Fibroblast of lung (primary cell): ENCODE results near the gene CUBN. TPM values are rescaled to one million over a fixed set of nuclear protein-coding genes. Genes with fewer than 3 reads are reported as not detected.

Experiments used
- DNase-seq, 2 donors: peaks; one replicate each; pipeline versions ENCODE4 v3.0.0 to v3.0.0-alpha.2; 2010; ENCODE audit warnings: low read depth in 2 of 2
- H2AFZ ChIP-seq: 2 replicates; pipeline ENCODE4 v1.5.1; 2012; ENCODE audit warnings: low read length, control low read depth, inconsistent platforms
- H3K27ac ChIP-seq: 2 replicates; pipeline ENCODE4 v1.5.1; 2011; ENCODE audit warnings: low read length, control low read depth; ENCODE audit not compliant: insufficient read depth
- H3K27me3 ChIP-seq: 2 replicates; pipeline ENCODE4 v1.5.1; 2011; ENCODE audit warnings: mild to moderate bottlenecking, low read length; ENCODE audit not compliant: control insufficient read depth, insufficient read depth
- H3K36me3 ChIP-seq: 2 replicates; pipeline ENCODE4 v1.5.1; 2011; ENCODE audit warnings: low read length; ENCODE audit not compliant: control insufficient read depth, insufficient read depth
- H3K4me1 ChIP-seq: 2 replicates; pipeline ENCODE4 v1.5.1; 2011; ENCODE audit warnings: low read length; ENCODE audit not compliant: control insufficient read depth, insufficient read depth; ENCODE audit errors: extremely low read depth
- H3K4me2 ChIP-seq: 2 replicates; pipeline ENCODE4 v1.5.1; 2011; ENCODE audit warnings: low read length, control low read depth; ENCODE audit not compliant: insufficient read depth; ENCODE audit errors: extremely low read depth
- H3K4me3 ChIP-seq, 4 experiments: fragments of 200-600 bp in 1 of 4; sonication (generic) in 1 of 4; replicated peaks in 1 of 4; 2 replicates each; pipeline ENCODE4 v1.5.1; 2011 to 2016; ENCODE audit warnings: low read length in 4 of 4, low read depth in 3 of 4, mild to moderate bottlenecking in 3 of 4, control low read depth in 2 of 4, inconsistent platforms in 1 of 4, mixed read lengths in 1 of 4; ENCODE audit not compliant: insufficient read depth in 1 of 4; ENCODE audit errors: control extremely low read depth in 1 of 4
- H3K79me2 ChIP-seq: 2 replicates; pipeline ENCODE4 v1.5.1; 2012; ENCODE audit warnings: mild to moderate bottlenecking, low read length, inconsistent platforms; ENCODE audit not compliant: control insufficient read depth, insufficient read depth
- H3K9ac ChIP-seq: 2 replicates; pipeline ENCODE4 v1.5.1; 2011; ENCODE audit warnings: mild to moderate bottlenecking, low read length, control low read depth; ENCODE audit not compliant: insufficient read depth
- H3K9me3 ChIP-seq: 2 replicates; pipeline ENCODE4 v1.5.1; 2012; ENCODE audit warnings: low read depth, low read length; ENCODE audit not compliant: control insufficient read depth, insufficient read depth
- H4K20me1 ChIP-seq: 2 replicates; pipeline ENCODE4 v1.5.1; 2011; ENCODE audit warnings: low read length; ENCODE audit not compliant: control insufficient read depth, insufficient read depth; ENCODE audit errors: extremely low read depth
- EZH2 ChIP-seq: IDR thresholded peaks from 2 replicates; pipeline ENCODE4 v1.5.1; 2012; ENCODE audit warnings: low read length, control low read depth, mild to moderate bottlenecking; ENCODE audit errors: missing control alignments
- polyA plus RNA-seq, 2 donors: library from polyadenylated mRNA; depleted of rRNA in 1 of 2; stranded (reverse) in 1 of 2; unstranded in 1 of 2; fragments of >200 nt; gene quantifications; 2 replicates each; pipeline ENCODE4 v1.2.1, GENCODE V29; 2011 to 2012; ENCODE audit warnings: missing spikeins in 1 of 2
- total RNA-seq: library from RNA; depleted of rRNA; stranded (reverse); fragments of >200 nt; gene quantifications from 2 replicates; pipeline ENCODE4 v1.2.1, GENCODE V29; 2014
- TF ChIP-seq, protein P1 (sequence below), 2 donors: IDR thresholded peaks in 1 of 2; conservative IDR thresholded peaks in 1 of 2; 1 replicate in 1 of 2; 2 replicates in 1 of 2; pipeline ENCODE4 v1.5.1; 2011 to 2012; ENCODE audit warnings: low read length in 2 of 2, control low read depth in 1 of 2, inconsistent platforms in 1 of 2, low read depth in 1 of 2, mild to moderate bottlenecking in 1 of 2

The CUBN gene
- total and polyA plus RNA-seq, 2 donors (not counting 1 experiment from before 2014, with no cell fraction given), result 1.3 to 1.5 TPM

DNA sequence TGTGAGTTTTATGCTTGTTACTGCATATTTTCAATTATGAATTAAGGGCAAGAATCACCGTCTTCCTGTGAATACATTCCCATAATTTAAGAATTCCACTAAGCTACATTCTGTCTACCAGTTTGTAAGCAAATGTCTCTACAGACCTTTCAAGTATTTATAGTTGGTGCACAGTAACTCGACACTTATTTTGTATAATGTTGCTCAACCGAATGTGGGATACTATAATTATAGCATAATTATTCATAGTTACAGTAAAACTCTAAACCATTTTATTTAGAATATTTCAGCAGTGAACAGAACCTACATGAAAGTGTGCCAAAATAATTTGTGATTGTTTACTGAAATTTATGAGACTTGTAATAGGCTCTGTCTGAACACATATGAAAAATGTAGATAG, 17.3 kb upstream of the CUBN start:
- no peak overlapping the region for H3K4me2 ChIP-seq
- no peaks in the 10 kb centered on the region for H3K9me3 ChIP-seq
- no peak overlapping the region for H2AFZ ChIP-seq
- no peak overlapping the region for H3K4me3 ChIP-seq
- TF ChIP-seq EZH2, result no peak
- TF ChIP-seq, protein P1, sequence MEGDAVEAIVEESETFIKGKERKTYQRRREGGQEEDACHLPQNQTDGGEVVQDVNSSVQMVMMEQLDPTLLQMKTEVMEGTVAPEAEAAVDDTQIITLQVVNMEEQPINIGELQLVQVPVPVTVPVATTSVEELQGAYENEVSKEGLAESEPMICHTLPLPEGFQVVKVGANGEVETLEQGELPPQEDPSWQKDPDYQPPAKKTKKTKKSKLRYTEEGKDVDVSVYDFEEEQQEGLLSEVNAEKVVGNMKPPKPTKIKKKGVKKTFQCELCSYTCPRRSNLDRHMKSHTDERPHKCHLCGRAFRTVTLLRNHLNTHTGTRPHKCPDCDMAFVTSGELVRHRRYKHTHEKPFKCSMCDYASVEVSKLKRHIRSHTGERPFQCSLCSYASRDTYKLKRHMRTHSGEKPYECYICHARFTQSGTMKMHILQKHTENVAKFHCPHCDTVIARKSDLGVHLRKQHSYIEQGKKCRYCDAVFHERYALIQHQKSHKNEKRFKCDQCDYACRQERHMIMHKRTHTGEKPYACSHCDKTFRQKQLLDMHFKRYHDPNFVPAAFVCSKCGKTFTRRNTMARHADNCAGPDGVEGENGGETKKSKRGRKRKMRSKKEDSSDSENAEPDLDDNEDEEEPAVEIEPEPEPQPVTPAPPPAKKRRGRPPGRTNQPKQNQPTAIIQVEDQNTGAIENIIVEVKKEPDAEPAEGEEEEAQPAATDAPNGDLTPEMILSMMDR (conservative IDR thresholded peaks at IDR 0.05 in 1 of 2, IDR thresholded peaks at IDR 0.05 in 1 of 2; ENCODE audit: low read depth in 1 of 2, low read length in 2 of 2), result no peak
- no peak overlapping the region for H3K27ac ChIP-seq
- no peaks in the 10 kb centered on the region for H3K27me3 ChIP-seq
- H3K36me3 ChIP-seq, result no peaks in the 10 kb centered on the region
- H3K4me1 ChIP-seq, result peaks cover 3% of the 10 kb centered on the region
- no peak overlapping the region for H3K9ac ChIP-seq
- H3K79me2 ChIP-seq, result no peaks in the 10 kb centered on the region
- no peaks in the 10 kb centered on the region for H4K20me1 ChIP-seq
- peak in 1 of 2 donors; percentile 62 for DNase-seq

DNA sequence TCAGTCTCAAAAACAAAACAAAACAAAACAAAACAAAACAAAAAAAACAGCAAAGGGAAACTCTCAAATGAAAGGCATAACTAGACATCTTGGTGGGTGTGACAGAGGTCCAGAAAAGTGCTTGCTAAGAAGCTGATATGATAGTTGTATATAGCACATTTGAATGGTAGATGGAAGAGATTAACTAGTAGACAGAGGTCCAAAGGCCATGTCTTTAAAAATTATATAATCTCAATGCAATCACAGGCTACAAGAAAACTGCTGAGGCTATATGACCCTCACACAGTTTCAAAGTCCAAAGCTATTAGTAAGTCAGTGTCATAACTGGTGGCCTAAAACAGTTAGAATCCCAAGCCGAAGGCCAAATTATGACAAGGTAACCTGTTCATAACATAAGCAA, 15.6 kb upstream of the CUBN start:
- Histone ChIP-seq H3K4me3 (no peak overlapping the region), H3K4me2 (no peak overlapping the region), H3K4me1 (peaks cover 3% of the 10 kb centered on the region), H3K36me3 (no peaks in the 10 kb centered on the region), H3K27ac (no peak overlapping the region), H3K79me2 (no peaks in the 10 kb centered on the region), H3K27me3 (no peaks in the 10 kb centered on the region), H3K9ac (no peak overlapping the region), H3K9me3 (no peaks in the 10 kb centered on the region), H4K20me1 (no peaks in the 10 kb centered on the region), H2AFZ (no peak overlapping the region)
- TF ChIP-seq, protein P1 (conservative IDR thresholded peaks at IDR 0.05 in 1 of 2, IDR thresholded peaks at IDR 0.05 in 1 of 2; ENCODE audit: low read depth in 1 of 2, low read length in 2 of 2), result no peak
- no peak for TF ChIP-seq EZH2
- DNase-seq, result no peak

DNA sequence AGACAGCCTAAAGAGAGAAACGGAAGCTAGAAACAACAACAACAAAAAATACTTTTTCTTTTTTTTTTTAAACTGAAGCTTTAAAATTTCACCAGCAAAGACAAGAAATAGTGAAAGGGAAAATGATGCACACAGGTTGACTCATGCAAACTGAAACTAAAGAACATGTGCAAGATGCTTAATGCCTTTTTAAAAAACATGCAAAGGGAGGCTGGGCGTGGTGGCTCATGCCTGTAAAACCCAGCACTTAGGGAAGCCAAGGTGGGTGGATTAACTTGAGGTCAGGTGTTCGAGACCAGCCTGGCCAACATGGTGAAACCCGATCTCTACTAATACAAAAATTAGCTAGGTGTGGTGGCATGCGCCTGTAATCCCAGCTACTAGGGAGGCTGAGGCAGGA, 15.1 kb upstream of the CUBN start:
- Histone ChIP-seq H3K9me3 (no peaks in the 10 kb centered on the region), H3K79me2 (no peaks in the 10 kb centered on the region), H3K36me3 (no peaks in the 10 kb centered on the region), H4K20me1 (no peaks in the 10 kb centered on the region), H3K9ac (no peak overlapping the region), H3K27me3 (no peaks in the 10 kb centered on the region), H3K27ac (no peak overlapping the region), H3K4me1 (peaks cover 3% of the 10 kb centered on the region), H3K4me3 (no peak overlapping the region), H3K4me2 (no peak overlapping the region), H2AFZ (no peak overlapping the region)
- TF ChIP-seq EZH2, result no peak
- TF ChIP-seq, protein P1 (conservative IDR thresholded peaks at IDR 0.05 in 1 of 2, IDR thresholded peaks at IDR 0.05 in 1 of 2; ENCODE audit: low read depth in 1 of 2, low read length in 2 of 2), result no peak
- DNase-seq, result peak; percentile 13 to 15
